HG02571 (cell line): Measurements from ENCODE around the gene H2BW2.
A peak's percentile ranks its signal among the peaks of the same experiment; 100 is the strongest.
"Not testable (repeated sequence)": the region's sequence is repeated elsewhere in the genome, so short reads cannot be mapped to it uniquely, and the experiment has no call there.

Source experiments
- ATAC-seq: cut with Tn5 transposase; IDR thresholded peaks from one replicate; pipeline ENCODE4 v1.9.1; 2021; ENCODE audit warnings: mild to moderate bottlenecking, moderate library complexity; ENCODE audit not compliant: unreplicated experiment

H2BW2 gene

DNA sequence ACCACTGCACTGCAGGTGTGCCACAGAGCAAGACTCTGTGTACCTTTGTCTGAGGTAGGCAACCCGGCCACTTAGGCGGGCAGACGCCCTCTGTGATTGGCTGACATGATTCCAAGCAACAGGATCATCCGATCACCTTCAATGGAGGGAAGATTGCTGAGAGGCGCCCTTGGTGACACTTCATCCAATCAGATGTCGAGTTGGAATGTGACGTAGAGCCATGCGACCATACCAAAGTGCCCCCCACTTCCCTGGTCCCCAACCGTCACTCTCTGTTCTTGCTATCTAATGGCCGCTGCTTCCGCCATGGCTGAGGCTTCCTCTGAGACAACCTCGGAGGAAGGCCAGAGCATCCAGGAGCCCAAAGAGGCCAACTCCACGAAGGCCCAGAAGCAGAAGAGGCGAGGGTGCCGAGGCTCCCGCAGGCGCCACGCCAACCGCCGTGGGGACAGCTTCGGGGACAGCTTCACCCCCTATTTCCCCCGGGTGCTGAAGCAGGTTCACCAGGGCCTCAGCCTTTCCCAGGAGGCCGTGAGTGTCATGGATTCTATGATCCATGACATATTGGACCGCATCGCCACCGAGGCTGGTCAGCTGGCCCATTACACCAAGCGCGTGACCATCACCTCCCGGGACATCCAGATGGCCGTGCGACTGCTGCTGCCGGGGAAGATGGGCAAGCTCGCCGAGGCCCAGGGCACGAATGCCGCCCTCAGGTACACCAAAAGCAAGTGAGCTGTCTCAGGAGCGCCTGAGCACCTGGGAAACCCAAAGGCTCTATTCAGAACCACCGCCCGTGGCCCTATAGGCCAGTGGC lies at the start of gene H2BW2:
Gene H2BW2, plus strand, starts transcription at position 268 of the 817 bp plus-strand sequence. Its CDS starts 39 bp downstream, at position 307.
- no peak for ATAC-seq

GRCh38 chrX:103999234-103999633 lies 40.5 kb upstream of the H2BW2 start:
- no peak for ATAC-seq

DNA sequence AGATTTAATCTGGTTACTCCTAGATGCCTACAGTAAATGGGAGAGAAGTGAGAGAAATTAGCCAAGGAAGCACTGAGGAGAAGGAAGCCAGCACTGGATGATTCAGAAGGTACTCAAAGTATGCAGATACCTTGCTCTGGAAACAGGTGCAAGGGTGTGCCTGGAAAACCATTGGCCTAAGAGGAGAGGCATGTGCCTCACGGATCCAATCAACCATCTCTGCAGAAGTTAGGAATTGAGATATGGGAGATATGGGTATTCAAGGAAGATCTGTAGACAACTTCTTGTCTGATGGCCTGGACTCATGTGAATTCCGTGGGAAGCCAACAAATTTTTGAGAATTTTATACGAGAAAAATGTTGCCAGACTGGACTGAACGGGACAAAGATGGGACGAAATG lies 30.9 kb upstream of the H2BW2 start:
- no peak for ATAC-seq

DNA sequence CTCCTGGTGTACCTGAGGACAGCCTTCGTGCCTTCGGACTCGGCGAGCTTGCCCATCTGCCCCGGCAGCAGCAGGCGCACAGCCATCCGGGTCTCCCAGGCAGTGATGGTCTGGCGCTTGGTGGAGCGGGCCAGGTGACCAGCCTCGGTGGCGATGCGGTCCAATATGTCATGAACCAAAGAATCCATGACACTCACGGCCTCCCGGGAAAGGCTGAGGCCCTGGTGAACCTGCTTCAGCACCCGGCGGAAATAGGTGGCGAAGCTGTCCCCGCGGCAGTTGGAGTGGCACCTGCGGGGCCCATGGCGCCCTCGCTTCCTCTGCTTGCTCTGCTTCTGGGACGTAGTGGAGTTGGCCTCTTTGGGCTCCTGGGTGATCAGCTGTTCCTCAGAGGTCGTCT lies 26.6 kb upstream of the H2BW2 start:
- ATAC-seq: no peak

GRCh38 chrX:104013606-104014005 lies 26.1 kb upstream of the H2BW2 start, which contains the start of gene H2BW1:
H2BW1 (minus strand) TSS chrX:104013708; CDS start chrX:104013576, 132 bp downstream.
- no peak for ATAC-seq

- ATAC-seq: not testable (repeated sequence)
Observed at GRCh38 chrX:104015576-104015975, 24.2 kb upstream of the H2BW2 start.

GRCh38 chrX:104018126-104018525 lies 21.6 kb upstream of the H2BW2 start:
- no peak for ATAC-seq

- ATAC-seq: no peak
Observed at GRCh38 chrX:104041003-104041402, 1.2 kb downstream of the H2BW2 start.

DNA sequence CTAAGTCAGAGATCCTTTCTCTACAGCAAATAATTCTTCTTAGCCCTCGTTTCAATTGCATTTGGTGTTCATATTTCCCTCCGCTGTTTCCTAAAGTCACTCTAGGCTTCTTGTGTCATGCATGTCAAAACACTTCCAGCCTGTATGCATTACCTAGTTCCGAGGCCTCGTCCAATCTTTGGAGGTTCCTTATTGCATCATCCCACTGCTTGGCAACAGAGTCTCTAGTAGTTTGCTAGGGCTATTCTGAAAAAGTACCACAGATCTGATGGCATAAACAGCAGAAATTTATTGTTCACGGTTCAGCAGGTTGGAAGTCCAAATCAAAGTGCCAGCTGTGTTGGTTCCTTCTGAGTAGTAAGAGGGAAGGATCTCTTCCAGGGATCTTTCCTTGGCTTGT lies 5.9 kb downstream of the H2BW2 start:
- no peak for ATAC-seq

GRCh38 chrX:104047171-104047570 lies 7.4 kb downstream of the H2BW2 start:
- no peak for ATAC-seq

DNA sequence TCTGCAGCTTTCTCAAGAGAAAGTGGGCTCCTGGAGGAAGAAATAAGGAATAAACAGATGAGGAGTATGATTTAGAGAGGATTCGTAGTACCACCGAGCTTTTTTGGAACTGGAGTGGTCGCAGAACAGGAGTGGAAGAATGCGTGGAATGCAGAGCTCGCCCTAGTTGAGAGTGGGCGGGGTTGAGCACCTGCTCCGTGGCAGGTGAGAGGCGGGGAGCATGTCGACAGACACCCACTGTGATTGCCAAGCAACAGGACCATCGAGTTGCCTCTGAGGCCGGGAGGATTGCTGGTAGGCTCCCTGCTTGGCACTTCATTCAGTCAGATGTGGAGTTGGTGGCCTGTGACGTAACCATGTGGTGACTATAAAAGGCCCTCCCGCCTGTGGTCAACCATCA lies 15.2 kb downstream of the H2BW2 start:
- ATAC-seq: not testable (repeated sequence)

DNA sequence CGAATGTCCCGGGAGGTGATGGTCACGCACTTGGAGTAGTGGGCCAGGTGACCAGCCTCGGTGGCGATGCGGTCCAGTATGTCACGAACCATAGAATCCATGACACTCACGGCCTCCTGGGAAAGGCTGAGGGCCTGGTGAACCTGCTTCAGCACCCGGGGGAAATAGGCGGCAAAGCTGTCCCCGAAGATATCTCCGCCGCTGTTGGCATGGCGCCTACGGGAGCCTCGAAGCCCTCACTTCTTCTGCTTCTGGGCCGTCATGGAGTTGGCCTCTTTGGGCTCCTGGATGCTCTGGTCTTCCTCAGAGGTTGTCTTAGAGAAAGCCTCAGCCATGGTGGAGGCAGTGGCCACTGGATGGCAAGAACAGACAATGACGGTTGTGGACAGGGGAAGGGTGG lies 22.9 kb downstream of the H2BW2 start:
- ATAC-seq: not testable (repeated sequence)

DNA sequence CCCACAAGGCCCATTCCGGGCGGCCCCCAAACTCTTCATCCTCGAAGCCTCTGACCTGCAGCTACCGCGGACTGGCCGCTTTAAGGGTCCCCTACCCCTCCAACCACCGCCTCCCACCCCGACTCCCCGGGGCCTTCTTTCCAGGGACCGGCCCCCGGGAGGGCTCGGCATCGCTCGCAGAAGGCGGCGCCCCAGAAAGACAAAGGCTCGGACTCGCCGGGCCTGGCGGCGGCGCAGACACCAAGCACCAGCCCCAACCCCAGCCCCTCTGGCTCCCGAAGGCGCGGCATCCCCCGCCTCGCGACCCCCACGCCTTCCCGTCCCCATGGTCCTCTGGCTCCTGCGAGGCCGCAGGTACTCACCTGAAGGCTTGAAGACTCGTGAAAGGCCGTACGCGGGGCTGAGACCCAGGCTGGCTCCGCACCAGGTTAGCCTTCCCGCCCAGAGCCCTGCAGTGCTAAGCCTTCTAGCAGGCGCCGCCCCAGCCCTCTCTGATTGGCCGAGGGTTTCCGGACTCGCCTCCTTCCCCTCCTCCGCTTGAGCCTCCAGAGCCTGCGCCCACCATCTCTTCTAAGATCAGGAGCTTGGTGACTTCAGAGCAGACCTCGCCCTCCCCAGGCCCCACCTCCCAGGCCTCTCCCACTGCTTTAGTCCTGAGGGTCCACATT lies 36.2 kb downstream of the H2BW2 start, which contains the start of gene TMSB15C:
Gene TMSB15C, minus strand, starts transcription at position 459 of the 668 bp plus-strand sequence.
- ATAC-seq: peak; percentile 98

- not testable (repeated sequence) for ATAC-seq
Observed at GRCh38 chrX:104077854-104078253, 38.1 kb downstream of the H2BW2 start.

GRCh38 chrX:104084063-104084462 lies 44.3 kb downstream of the H2BW2 start:
- ATAC-seq: no peak

DNA sequence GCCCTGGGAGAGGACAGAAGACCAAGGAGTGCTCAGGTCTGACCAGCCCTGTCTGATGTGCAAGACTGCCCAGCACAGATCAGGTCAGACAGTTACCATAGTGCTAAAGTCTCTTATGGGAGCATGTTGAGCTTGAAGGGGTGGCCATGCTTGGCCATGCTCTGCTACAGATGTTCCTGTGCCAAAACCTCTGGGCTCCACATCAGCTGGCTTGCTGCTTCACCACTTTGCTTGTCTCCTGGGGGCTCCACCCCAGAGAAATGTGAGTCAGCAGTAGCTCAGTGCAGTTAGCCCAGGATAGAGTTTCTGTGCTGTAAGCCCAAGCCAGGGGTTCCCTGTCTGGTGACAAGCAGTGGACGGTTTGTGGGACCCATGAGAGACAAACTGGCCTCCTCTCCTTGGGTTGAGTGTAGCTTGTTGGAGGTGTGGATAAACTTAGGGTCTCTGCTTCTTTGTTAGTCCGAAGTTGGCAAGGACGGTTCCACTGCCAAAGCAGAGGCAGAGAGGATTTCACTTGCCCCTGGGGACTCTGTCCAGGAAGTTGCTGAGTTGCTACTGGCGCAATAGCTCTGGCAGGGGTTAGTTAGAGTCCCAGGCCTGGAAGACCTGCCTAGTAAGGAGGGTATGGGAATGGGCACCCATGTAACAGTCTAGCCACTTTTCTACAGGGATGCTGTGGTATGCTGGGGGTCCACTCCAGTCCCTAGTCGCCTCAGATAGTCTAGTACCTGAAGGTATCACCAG lies 45.0 kb downstream of the H2BW2 start:
- ATAC-seq: no peak

- no peak for ATAC-seq
Observed at GRCh38 chrX:104085477-104085876, 45.7 kb downstream of the H2BW2 start.

- ATAC-seq: no peak
Observed at GRCh38 chrX:104085919-104086318, 46.2 kb downstream of the H2BW2 start.
